ENCODE results near the gene HS1BP3.

DNA sequence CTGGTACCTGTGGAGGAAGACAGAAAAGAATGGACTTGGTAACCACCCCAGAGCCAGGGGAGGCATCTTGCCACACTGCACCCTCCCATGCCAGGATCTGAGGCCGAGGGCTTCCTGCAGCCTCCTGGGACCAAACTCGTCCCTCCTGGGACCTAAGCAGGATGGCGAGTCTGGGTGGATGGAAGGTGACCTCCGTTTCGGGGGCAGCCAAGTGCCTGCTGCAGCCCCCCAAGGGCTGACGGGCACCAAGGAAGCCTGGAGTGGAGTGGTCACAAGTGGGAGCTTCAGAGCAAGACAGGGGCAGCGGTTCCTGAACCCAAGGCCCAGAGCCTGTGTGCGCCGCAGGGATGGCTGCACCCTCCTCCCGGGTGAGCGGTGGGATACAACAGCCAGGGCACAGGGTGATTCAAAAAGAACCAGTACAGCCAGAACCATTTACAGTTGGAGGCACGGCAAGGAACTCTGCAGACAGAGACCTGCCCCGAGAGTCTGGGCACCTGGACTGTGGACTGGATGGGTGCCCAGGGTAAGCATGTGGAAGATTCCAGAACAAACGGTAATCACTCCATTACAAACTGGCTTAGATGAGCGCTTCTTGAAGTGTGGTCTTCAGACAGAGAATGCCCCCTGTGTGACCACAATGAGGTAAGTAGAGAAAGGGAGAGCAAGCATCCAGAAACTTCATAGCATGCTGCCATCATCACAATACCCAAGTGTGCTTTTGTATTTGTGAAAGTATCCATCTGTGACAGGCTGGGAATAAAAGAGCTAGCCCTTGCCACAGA, 12.1 kb downstream of the HS1BP3 start:
- TF ChIP-seq, protein P1, sequence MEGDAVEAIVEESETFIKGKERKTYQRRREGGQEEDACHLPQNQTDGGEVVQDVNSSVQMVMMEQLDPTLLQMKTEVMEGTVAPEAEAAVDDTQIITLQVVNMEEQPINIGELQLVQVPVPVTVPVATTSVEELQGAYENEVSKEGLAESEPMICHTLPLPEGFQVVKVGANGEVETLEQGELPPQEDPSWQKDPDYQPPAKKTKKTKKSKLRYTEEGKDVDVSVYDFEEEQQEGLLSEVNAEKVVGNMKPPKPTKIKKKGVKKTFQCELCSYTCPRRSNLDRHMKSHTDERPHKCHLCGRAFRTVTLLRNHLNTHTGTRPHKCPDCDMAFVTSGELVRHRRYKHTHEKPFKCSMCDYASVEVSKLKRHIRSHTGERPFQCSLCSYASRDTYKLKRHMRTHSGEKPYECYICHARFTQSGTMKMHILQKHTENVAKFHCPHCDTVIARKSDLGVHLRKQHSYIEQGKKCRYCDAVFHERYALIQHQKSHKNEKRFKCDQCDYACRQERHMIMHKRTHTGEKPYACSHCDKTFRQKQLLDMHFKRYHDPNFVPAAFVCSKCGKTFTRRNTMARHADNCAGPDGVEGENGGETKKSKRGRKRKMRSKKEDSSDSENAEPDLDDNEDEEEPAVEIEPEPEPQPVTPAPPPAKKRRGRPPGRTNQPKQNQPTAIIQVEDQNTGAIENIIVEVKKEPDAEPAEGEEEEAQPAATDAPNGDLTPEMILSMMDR (IDR thresholded peaks at IDR 0.05) = no peak
- TF ChIP-seq POLR2A (IDR thresholded peaks at IDR 0.05) = no peak
